ENCODE data around the gene COMT. TPM values are rescaled to one million over a fixed set of nuclear protein-coding genes. Genes with fewer than 3 reads are reported as not detected.
A peak's percentile ranks its signal among the peaks of the same experiment; 100 is the strongest.

Gene COMT
- total and polyA plus RNA-seq, 9 donors = 23.1 to 200 (median 161) TPM

- H3K27me3 ChIP-seq = no peaks in the 10 kb centered on the region
- no peak overlapping the region for H3K4me3 ChIP-seq
- no peak overlapping the region for H3K27ac ChIP-seq
- no peaks in the 10 kb centered on the region for H3K9me3 ChIP-seq
- WGBS, 3 donors = 41 to 55% (median 45%) methylated on average over 9 of the region's 9 CpGs
- TF ChIP-seq EP300 (IDR thresholded peaks at IDR 0.05) = no peak
- no peak for TF ChIP-seq CTCF (IDR thresholded peaks at IDR 0.05)
- TF ChIP-seq POLR2A (IDR thresholded peaks at IDR 0.05) = no peak
- peaks cover 13% of the 10 kb centered on the region for H3K4me1 ChIP-seq (ENCODE audit: insufficient read depth)
- peak in 2 of 5 donors; percentile 35 to 37 for DNase-seq
- H3K36me3 ChIP-seq = no peaks in the 10 kb centered on the region
- intact Hi-C loops (cut with DNase I) = loop anchor here in 2 of 4 donors (5.0 kb wide), 2 partner anchors 40 to 285 kb away; no protein-coding TSS in a partner anchor
Measured at GRCh38 chr22:20017622-20017958, 76.0 kb downstream of the COMT start.

GRCh38 chr22:20018001-20018400, 76.4 kb downstream of the COMT start:
- DNase-seq = no peak
- peaks cover 13% of the 10 kb centered on the region for H3K4me1 ChIP-seq (ENCODE audit: insufficient read depth)
- no peak overlapping the region for H3K4me3 ChIP-seq
- H3K27me3 ChIP-seq = no peaks in the 10 kb centered on the region
- H3K9me3 ChIP-seq = no peaks in the 10 kb centered on the region
- WGBS, 3 donors = 78 to 80% (median 80%) methylated on average over 5 of the region's 5 CpGs
- no peak overlapping the region for H3K27ac ChIP-seq
- TF ChIP-seq CTCF (IDR thresholded peaks at IDR 0.05) (no peak), EP300 (IDR thresholded peaks at IDR 0.05) (no peak), POLR2A (IDR thresholded peaks at IDR 0.05) (no peak)
- H3K36me3 ChIP-seq = no peaks in the 10 kb centered on the region
- intact Hi-C loops (cut with DNase I) = loop anchor here in 2 of 4 donors (5.0 kb wide), 2 partner anchors 41 to 286 kb away; no protein-coding TSS in a partner anchor

Small RNA genes within 50 kb of the gene (microRNA-seq; reads per million reads assigned to microRNA genes)
- gene MIR4761 = 0 reads per million in 3 donors

Other genes with a start within 250 kb of the COMT start
- 10 to 100 TPM; 21.0 to 55.0 (median 38.9) TPM for gene SEPTIN5, start 227.3 kb upstream of the COMT start, total RNA-seq
- 10 to 100 TPM; 29.2 to 30.9 TPM for gene SEPTIN5, start 227.3 kb upstream of the COMT start, polyA plus RNA-seq
- 10 to 100 TPM in 1 of 7 donors, 1 to 10 TPM in 5, under 1 TPM in 1; 0.71 to 21.5 (median 8.4) TPM for gene GP1BB, start 218.2 kb upstream of the COMT start, total RNA-seq
- gene GP1BB, start 218.2 kb upstream of the COMT start, polyA plus RNA-seq = 1 to 10 TPM in 1 of 2 donors, not detected in 1; 3.7 TPM
- gene TBX1, start 181.0 kb upstream of the COMT start, total RNA-seq = 10 to 100 TPM in 1 of 7 donors, 1 to 10 TPM in 5, not detected in 1; 1.5 to 23.8 (median 2.9) TPM
- 1 to 10 TPM; 1.2 to 3.2 TPM for gene TBX1, start 181.0 kb upstream of the COMT start, polyA plus RNA-seq
- gene GNB1L, start 86.9 kb upstream of the COMT start, total RNA-seq = 10 to 100 TPM in 2 of 7 donors, 1 to 10 TPM in 5; 3.1 to 14.9 (median 6.0) TPM
- 1 to 10 TPM in 1 of 2 donors, not detected in 1; 5.1 TPM for gene GNB1L, start 86.9 kb upstream of the COMT start, polyA plus RNA-seq
- gene RTL10, start 86.9 kb upstream of the COMT start, total RNA-seq = 10 to 100 TPM in 6 of 7 donors, 1 to 10 TPM in 1; 9.1 to 54.3 (median 16.7) TPM
- gene RTL10, start 86.9 kb upstream of the COMT start, polyA plus RNA-seq = 1 to 10 TPM; 7.1 to 7.3 TPM
- 10 to 100 TPM; 21.3 to 37.3 (median 26.9) TPM for gene TXNRD2, start within 50 bp of the COMT start, total RNA-seq
- 10 to 100 TPM; 21.3 to 37.8 TPM for gene TXNRD2, start within 50 bp of the COMT start, polyA plus RNA-seq
- gene ARVCF, start 75.1 kb downstream of the COMT start, total RNA-seq = 10 to 100 TPM in 6 of 7 donors, 1 to 10 TPM in 1; 9.0 to 23.8 (median 14.0) TPM
- 10 to 100 TPM in 1 of 2 donors, under 1 TPM in 1; 0.42 to 17.4 TPM for gene ARVCF, start 75.1 kb downstream of the COMT start, polyA plus RNA-seq
- 10 to 100 TPM; 11.8 to 17.5 (median 13.3) TPM for gene TANGO2, start 79.3 kb downstream of the COMT start, total RNA-seq
- gene TANGO2, start 79.3 kb downstream of the COMT start, polyA plus RNA-seq = 10 to 100 TPM; 11.0 to 17.2 TPM
- 10 to 100 TPM; 15.9 to 46.5 (median 40.1) TPM for gene DGCR8, start 138.5 kb downstream of the COMT start, total RNA-seq
- gene DGCR8, start 138.5 kb downstream of the COMT start, polyA plus RNA-seq = 10 to 100 TPM; 17.2 to 21.4 TPM
- 100 to 1,000 TPM in 2 of 7 donors, 10 to 100 TPM in 5; 62.8 to 198 (median 82.8) TPM for gene RANBP1, start 174.3 kb downstream of the COMT start, total RNA-seq
- 10 to 100 TPM; 79.9 to 80.2 TPM for gene RANBP1, start 174.3 kb downstream of the COMT start, polyA plus RNA-seq
- gene TRMT2A, start 175.5 kb downstream of the COMT start, total RNA-seq = 10 to 100 TPM; 35.6 to 59.7 (median 50.1) TPM
- 10 to 100 TPM in 1 of 2 donors, 1 to 10 TPM in 1; 2.8 to 44.1 TPM for gene TRMT2A, start 175.5 kb downstream of the COMT start, polyA plus RNA-seq
- 10 to 100 TPM; 13.7 to 77.4 (median 60.9) TPM for gene ZDHHC8, start 190.0 kb downstream of the COMT start, total RNA-seq
- 10 to 100 TPM in 1 of 2 donors, 1 to 10 TPM in 1; 5.1 to 34.8 TPM for gene ZDHHC8, start 190.0 kb downstream of the COMT start, polyA plus RNA-seq
- gene CCDC188, start 209.3 kb downstream of the COMT start, total RNA-seq = 1 to 10 TPM in 1 of 7 donors, under 1 TPM in 6; 0.27 to 1.1 (median 0.36) TPM
- under 1 TPM in 1 of 2 donors, not detected in 1; 0.74 TPM for gene CCDC188, start 209.3 kb downstream of the COMT start, polyA plus RNA-seq

All from ovary (tissue), 9 donors.